NB4 (cell line): ENCODE results near the gene SCD5.

Experiments used
- DNase-seq: peaks from one replicate; pipeline ENCODE4 v3.0.0; 2010; ENCODE audit warnings: low read depth
- H3K4me3 ChIP-seq: one replicate; pipeline ENCODE4 v1.5.1; 2011; ENCODE audit warnings: mild to moderate bottlenecking, low read depth, low read length, moderate library complexity
- MAX ChIP-seq: IDR thresholded peaks from 2 replicates; pipeline ENCODE4 v1.6.1; 2011; ENCODE audit warnings: low read depth, low read length
- MYC ChIP-seq: IDR thresholded peaks from 2 replicates; pipeline ENCODE4 v1.6.1; 2011; ENCODE audit warnings: low read depth, low read length
- POLR2A ChIP-seq: IDR thresholded peaks from 2 replicates; pipeline ENCODE4 v1.6.1; 2011; ENCODE audit warnings: mild to moderate bottlenecking; ENCODE audit not compliant: insufficient read length; ENCODE audit errors: extremely low read depth
- TF ChIP-seq, protein P1 (sequence below): IDR thresholded peaks from one replicate; pipeline ENCODE4 v1.5.1; 2012; ENCODE audit warnings: low read depth, low read length

The SCD5 gene

DNA sequence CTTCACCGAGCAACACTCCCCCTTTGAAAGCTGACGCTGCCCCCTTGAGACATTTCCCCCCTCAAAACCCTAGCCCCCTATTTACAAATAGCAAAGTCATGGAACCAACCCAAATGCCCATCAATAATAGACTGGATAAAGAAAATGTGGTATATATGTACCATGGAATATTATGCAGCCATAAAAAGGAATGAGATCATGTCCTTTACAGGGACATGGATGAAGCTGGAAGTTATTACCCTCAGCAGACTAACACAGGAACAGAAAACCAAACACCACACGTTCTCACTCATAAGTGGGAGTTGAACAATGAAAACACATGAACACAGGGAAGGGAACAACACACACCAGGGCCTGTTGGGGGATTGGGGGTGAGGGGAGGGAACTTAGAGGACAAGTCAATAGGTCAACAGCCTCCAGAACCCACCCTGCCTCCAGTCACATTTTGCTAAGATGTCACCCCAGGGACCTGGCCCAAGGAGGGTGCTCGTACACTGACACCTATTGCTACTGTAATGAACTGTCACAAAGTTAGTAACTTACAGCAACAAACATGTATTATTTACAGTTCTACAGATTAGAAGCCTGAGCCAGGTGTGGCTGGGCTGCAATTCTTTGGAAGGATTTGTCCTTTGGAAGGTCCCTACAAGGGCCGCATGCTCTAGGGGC lies 20.6 kb downstream of the SCD5 start:
- TF ChIP-seq MYC: no peak
- no peak for DNase-seq
- H3K4me3 ChIP-seq: no peak overlapping the region

DNA sequence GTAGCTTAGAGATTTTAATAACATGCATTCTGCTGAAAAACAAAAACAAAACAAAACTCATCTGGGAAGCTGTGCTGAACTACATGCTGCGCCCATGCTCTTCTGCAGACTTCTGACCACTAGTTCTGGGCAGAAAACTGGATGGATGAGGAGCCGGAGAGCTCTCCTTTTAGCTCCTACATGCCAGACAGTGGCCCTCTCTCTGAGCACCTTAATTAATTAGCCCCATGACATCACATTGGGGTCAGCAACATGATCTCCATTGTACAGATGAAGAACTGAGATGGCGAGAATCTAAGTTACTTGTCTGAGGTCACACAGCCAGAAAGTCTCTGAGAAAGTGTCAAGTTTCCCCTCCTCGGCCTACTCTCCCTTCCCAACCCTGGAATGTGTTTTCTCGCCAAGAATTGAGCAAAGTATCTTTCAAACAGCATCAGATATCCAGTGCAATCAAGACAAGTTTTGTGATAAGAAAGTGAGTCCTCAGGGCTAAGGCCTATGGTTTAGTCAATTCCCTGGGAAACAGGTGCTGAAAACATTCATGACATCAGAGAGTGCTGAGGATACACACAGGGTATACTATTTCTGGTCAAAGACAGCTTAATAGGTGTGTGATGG lies 21.6 kb downstream of the SCD5 start:
- no peak overlapping the region for H3K4me3 ChIP-seq
- no peak for DNase-seq
- TF ChIP-seq, protein P1, sequence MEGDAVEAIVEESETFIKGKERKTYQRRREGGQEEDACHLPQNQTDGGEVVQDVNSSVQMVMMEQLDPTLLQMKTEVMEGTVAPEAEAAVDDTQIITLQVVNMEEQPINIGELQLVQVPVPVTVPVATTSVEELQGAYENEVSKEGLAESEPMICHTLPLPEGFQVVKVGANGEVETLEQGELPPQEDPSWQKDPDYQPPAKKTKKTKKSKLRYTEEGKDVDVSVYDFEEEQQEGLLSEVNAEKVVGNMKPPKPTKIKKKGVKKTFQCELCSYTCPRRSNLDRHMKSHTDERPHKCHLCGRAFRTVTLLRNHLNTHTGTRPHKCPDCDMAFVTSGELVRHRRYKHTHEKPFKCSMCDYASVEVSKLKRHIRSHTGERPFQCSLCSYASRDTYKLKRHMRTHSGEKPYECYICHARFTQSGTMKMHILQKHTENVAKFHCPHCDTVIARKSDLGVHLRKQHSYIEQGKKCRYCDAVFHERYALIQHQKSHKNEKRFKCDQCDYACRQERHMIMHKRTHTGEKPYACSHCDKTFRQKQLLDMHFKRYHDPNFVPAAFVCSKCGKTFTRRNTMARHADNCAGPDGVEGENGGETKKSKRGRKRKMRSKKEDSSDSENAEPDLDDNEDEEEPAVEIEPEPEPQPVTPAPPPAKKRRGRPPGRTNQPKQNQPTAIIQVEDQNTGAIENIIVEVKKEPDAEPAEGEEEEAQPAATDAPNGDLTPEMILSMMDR: no peak
- TF ChIP-seq MYC: no peak
- no peak for TF ChIP-seq POLR2A
- no peak for TF ChIP-seq MAX

GRCh38 chr4:82775243-82775642 lies 23.4 kb downstream of the SCD5 start:
- TF ChIP-seq MYC (no peak), MAX (no peak), POLR2A (no peak)
- TF ChIP-seq, protein P1: no peak
- H3K4me3 ChIP-seq: no peak overlapping the region
- DNase-seq: no peak

- TF ChIP-seq, protein P1: no peak
- TF ChIP-seq MYC: no peak
- no peak for TF ChIP-seq MAX
- TF ChIP-seq POLR2A: no peak
Measured at GRCh38 chr4:82774711-82775171, 23.9 kb downstream of the SCD5 start.

GRCh38 chr4:82773057-82773456 lies 25.5 kb downstream of the SCD5 start:
- no peak overlapping the region for H3K4me3 ChIP-seq
- TF ChIP-seq MYC (no peak), MAX (no peak), POLR2A (no peak)
- TF ChIP-seq, protein P1: no peak
- no peak for DNase-seq

More at GRCh38 chr4:82774711-82775171, 23.9 kb downstream of the SCD5 start:
- no peak overlapping the region for H3K4me3 ChIP-seq
- DNase-seq: no peak

DNA sequence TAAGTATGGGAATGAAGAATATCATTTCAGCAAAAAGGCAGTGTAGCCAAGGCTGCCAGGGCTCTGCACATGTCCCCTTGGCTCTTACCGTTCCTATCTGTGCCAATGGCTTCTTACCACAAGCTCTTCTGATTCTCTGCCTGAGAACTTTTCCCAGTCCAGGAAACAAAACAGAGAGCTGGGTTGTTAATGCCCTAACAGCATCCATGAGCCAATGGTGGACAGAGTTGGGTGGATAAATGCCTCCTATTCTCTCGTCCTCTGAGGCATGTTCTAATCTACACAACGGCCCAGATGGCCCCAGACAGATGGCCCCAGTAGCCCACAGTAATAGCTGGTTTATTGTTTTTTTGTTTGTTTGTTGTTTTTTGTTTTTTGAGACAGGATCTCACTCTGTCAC lies 28.0 kb downstream of the SCD5 start:
- no peak for DNase-seq
- TF ChIP-seq MYC (no peak), POLR2A (no peak), MAX (no peak)
- TF ChIP-seq, protein P1: no peak
- H3K4me3 ChIP-seq: no peak overlapping the region
